ENCODE data around the gene CASP7.

CASP7 gene

GRCh38 chr10:113711142-113711541 lies 31.4 kb downstream of the CASP7 start:
- H3K4me3 ChIP-seq (ENCODE audit: low read depth, low read length), result no peak overlapping the region

GRCh38 chr10:113712024-113712423 lies 32.3 kb downstream of the CASP7 start:
- no peak overlapping the region for H3K4me3 ChIP-seq (ENCODE audit: low read depth, low read length)

GRCh38 chr10:113712755-113713639 lies 33.3 kb downstream of the CASP7 start:
- H3K4me3 ChIP-seq (ENCODE audit: low read depth, low read length), result no peak overlapping the region

- H3K4me3 ChIP-seq (ENCODE audit: low read depth, low read length), result no peak overlapping the region
These were observed 33.9 kb downstream of the CASP7 start for GRCh38 chr10:113713640-113713982.

- H3K4me3 ChIP-seq (ENCODE audit: low read depth, low read length), result no peak overlapping the region
These were observed 36.6 kb downstream of the CASP7 start for GRCh38 chr10:113716109-113716910.

- H3K4me3 ChIP-seq (ENCODE audit: low read depth, low read length), result no peak overlapping the region
These were observed 39.5 kb downstream of the CASP7 start for GRCh38 chr10:113718969-113719822.

- H3K4me3 ChIP-seq (ENCODE audit: low read depth, low read length), result no peak overlapping the region
These were observed 40.7 kb downstream of the CASP7 start for GRCh38 chr10:113720386-113720785.

GRCh38 chr10:113732160-113732881 lies 52.6 kb downstream of the CASP7 start:
- H3K4me3 ChIP-seq (ENCODE audit: low read depth, low read length), result no peak overlapping the region

- H3K4me3 ChIP-seq (ENCODE audit: low read depth, low read length), result no peak overlapping the region
These were observed 53.3 kb downstream of the CASP7 start for GRCh38 chr10:113732966-113733365.

GRCh38 chr10:113733635-113734034 lies 53.9 kb downstream of the CASP7 start:
- H3K4me3 ChIP-seq (ENCODE audit: low read depth, low read length), result no peak overlapping the region

- no peak overlapping the region for H3K4me3 ChIP-seq (ENCODE audit: low read depth, low read length)
These were observed 56.2 kb downstream of the CASP7 start for GRCh38 chr10:113735913-113736312.

- H3K4me3 ChIP-seq (ENCODE audit: low read depth, low read length), result no peak overlapping the region
These were observed 56.9 kb downstream of the CASP7 start for GRCh38 chr10:113736576-113736975.

GRCh38 chr10:113739031-113739430 lies 59.3 kb downstream of the CASP7 start:
- no peak overlapping the region for H3K4me3 ChIP-seq (ENCODE audit: low read depth, low read length)

- H3K4me3 ChIP-seq (ENCODE audit: low read depth, low read length), result no peak overlapping the region
These were observed 59.9 kb downstream of the CASP7 start for GRCh38 chr10:113739577-113739976.

- no peak overlapping the region for H3K4me3 ChIP-seq (ENCODE audit: low read depth, low read length)
These were observed 61.1 kb downstream of the CASP7 start for GRCh38 chr10:113740850-113741249.

- H3K4me3 ChIP-seq (ENCODE audit: low read depth, low read length), result no peak overlapping the region
These were observed 62.8 kb downstream of the CASP7 start for GRCh38 chr10:113742466-113742865.

GRCh38 chr10:113743594-113743993 lies 63.9 kb downstream of the CASP7 start:
- no peak overlapping the region for H3K4me3 ChIP-seq (ENCODE audit: low read depth, low read length)

- no peak overlapping the region for H3K4me3 ChIP-seq (ENCODE audit: low read depth, low read length)
These were observed 65.7 kb downstream of the CASP7 start for GRCh38 chr10:113745374-113745773.

- no peak overlapping the region for H3K4me3 ChIP-seq (ENCODE audit: low read depth, low read length)
These were observed 66.7 kb downstream of the CASP7 start for GRCh38 chr10:113746217-113746957.

Measured in iPS-11a (cell line).